D341Med (cell line): ENCODE data around the gene GBP7.
"Not testable (repeated sequence)": the region's sequence is repeated elsewhere in the genome, so short reads cannot be mapped to it uniquely, and the experiment has no call there.

Source experiments
- DNase-seq: peaks from one replicate; pipeline ENCODE4 v3.0.0; 2012; ENCODE audit warnings: low spot score

GBP7 gene

GRCh38 chr1:89175601-89176256 is at the start of gene GBP7:
GBP7 (minus strand) TSS chr1:89176003; CDS start chr1:89171935, 4,068 bp downstream.
- no peak for DNase-seq

- DNase-seq, result no peak
These were observed 45.5 kb upstream of the GBP7 start for GRCh38 chr1:89221341-89221740.

- DNase-seq, result not testable (repeated sequence)
These were observed 44.0 kb upstream of the GBP7 start for GRCh38 chr1:89219851-89220250.

GRCh38 chr1:89218941-89219340 is 43.1 kb upstream of the GBP7 start:
- DNase-seq, result not testable (repeated sequence)

GRCh38 chr1:89213347-89213746 is 37.5 kb upstream of the GBP7 start:
- no peak for DNase-seq

GRCh38 chr1:89211035-89211634 is 35.3 kb upstream of the GBP7 start:
- no peak for DNase-seq

GRCh38 chr1:89206373-89206772 is 30.6 kb upstream of the GBP7 start:
- no peak for DNase-seq

- DNase-seq, result no peak
These were observed 27.4 kb upstream of the GBP7 start for GRCh38 chr1:89203166-89203565.

GRCh38 chr1:89201106-89201794 is 25.4 kb upstream of the GBP7 start:
- DNase-seq, result no peak

GRCh38 chr1:89200663-89201062 is 24.9 kb upstream of the GBP7 start:
- no peak for DNase-seq

- DNase-seq, result no peak
These were observed 23.8 kb upstream of the GBP7 start for GRCh38 chr1:89199525-89200031.

- no peak for DNase-seq
These were observed 22.8 kb upstream of the GBP7 start, which contains the start of gene GBP4 for GRCh38 chr1:89198491-89199072. GBP4 (minus strand) TSS chr1:89198942; CDS start chr1:89198834, 108 bp downstream.

GRCh38 chr1:89198081-89198480 is 22.3 kb upstream of the GBP7 start:
- DNase-seq, result no peak

- no peak for DNase-seq
These were observed 19.7 kb upstream of the GBP7 start for GRCh38 chr1:89195476-89195875.

GRCh38 chr1:89191314-89191713 is 15.5 kb upstream of the GBP7 start:
- DNase-seq, result no peak

GRCh38 chr1:89190017-89190416 is 14.2 kb upstream of the GBP7 start:
- DNase-seq, result no peak

GRCh38 chr1:89179343-89179742 is 3.5 kb upstream of the GBP7 start:
- DNase-seq, result no peak

- DNase-seq, result no peak
These were observed 1.2 kb upstream of the GBP7 start for GRCh38 chr1:89176971-89177370.

GRCh38 chr1:89174491-89174890 is 1.3 kb downstream of the GBP7 start:
- DNase-seq, result no peak

GRCh38 chr1:89172468-89173143 is 3.2 kb downstream of the GBP7 start:
- DNase-seq, result no peak

GRCh38 chr1:89171067-89171438 is 4.8 kb downstream of the GBP7 start:
- DNase-seq, result no peak
